SK-N-SH (cell line): ENCODE data around the gene PCDHGA1. TPM values are rescaled to one million over a fixed set of nuclear protein-coding genes. Genes with fewer than 3 reads are reported as not detected.
A peak's percentile ranks its signal among the peaks of the same experiment; 100 is the strongest.

Source experiments
- CTCF ChIP-seq: fragments of 200-600 bp; sonication (generic); IDR thresholded peaks from 2 replicates; pipeline ENCODE4 v1.6.1; 2017; ENCODE audit warnings: antibody characterized with exemption, mild to moderate bottlenecking, moderate library complexity
- ELF1 ChIP-seq: IDR thresholded peaks from 2 replicates; pipeline ENCODE4 v1.4.0; 2012
- EZH2phosphoT487 ChIP-seq: fragments of 200-600 bp; sonication (generic); IDR thresholded peaks from 2 replicates; pipeline ENCODE4 v1.6.1; 2017; ENCODE audit warnings: low read depth, mixed run types, mild to moderate bottlenecking, antibody characterized with exemption, moderate library complexity, borderline replicate concordance
- FOXJ3 ChIP-seq: sonication (generic); formaldehyde crosslinking; IDR thresholded peaks from 2 replicates; pipeline ENCODE4 v1.5.1; 2020; ENCODE audit warnings: mild to moderate bottlenecking, missing genetic modification reagents
- FOXM1 ChIP-seq: IDR thresholded peaks from 2 replicates; pipeline ENCODE4 v1.4.0; 2012; ENCODE audit warnings: low read depth, mild to moderate bottlenecking
- IRF3 ChIP-seq: fragments of 150-350 bp; IDR thresholded peaks from 2 replicates; pipeline ENCODE4 v1.6.1; 2016; ENCODE audit warnings: mild to moderate bottlenecking, low read depth, low read length
- JUND ChIP-seq: IDR thresholded peaks from 2 replicates; pipeline ENCODE4 v1.4.0; 2012
- NFIC ChIP-seq: IDR thresholded peaks from 2 replicates; pipeline ENCODE4 v1.4.0; 2012; ENCODE audit warnings: borderline replicate concordance
- NRF1 ChIP-seq: IDR thresholded peaks from 2 replicates; pipeline ENCODE4 v1.6.1; 2012; ENCODE audit warnings: low read depth, mild to moderate bottlenecking, low read length
- POLR2AphosphoS5 ChIP-seq: IDR thresholded peaks from 2 replicates; pipeline ENCODE4 v1.6.1; 2012; ENCODE audit warnings: low read depth, low read length
- RCOR1 ChIP-seq: fragments of 150-350 bp; IDR thresholded peaks from 2 replicates; pipeline ENCODE4 v1.6.1; 2017; ENCODE audit warnings: antibody characterized with exemption, low read length
- RFX5 ChIP-seq: IDR thresholded peaks from 2 replicates; pipeline ENCODE4 v1.6.1; 2012; ENCODE audit warnings: mild to moderate bottlenecking, improper control_type of control experiment, low read length
- SMC3 ChIP-seq: IDR thresholded peaks from 2 replicates; pipeline ENCODE4 v1.6.1; 2012; ENCODE audit warnings: low read depth, low read length, improper control_type of control experiment
- TAF1 ChIP-seq: IDR thresholded peaks from 2 replicates; pipeline ENCODE4 v1.6.1; 2012; ENCODE audit warnings: low read depth, mild to moderate bottlenecking, low read length, moderate library complexity, borderline replicate concordance
- TEAD4 ChIP-seq: IDR thresholded peaks from 2 replicates; pipeline ENCODE4 v1.4.0; 2012; ENCODE audit warnings: mild to moderate bottlenecking, borderline replicate concordance; ENCODE audit not compliant: insufficient read depth
- YY1 ChIP-seq: IDR thresholded peaks from 2 replicates; pipeline ENCODE4 v1.4.0; 2012; ENCODE audit warnings: low read depth, mild to moderate bottlenecking
- ZBTB33 ChIP-seq: IDR thresholded peaks from 2 replicates; pipeline ENCODE4 v1.4.0; 2012; ENCODE audit warnings: low read depth, borderline replicate concordance
- polyA plus RNA-seq, 3 experiments: library from polyadenylated mRNA; depleted of rRNA; stranded (reverse); fragments of >200 nt; gene quantifications; 2 replicates each; pipeline ENCODE4 v1.2.3, GENCODE V29; 2012
- TF ChIP-seq, protein P1 (sequence below): fragments of 150-350 bp; IDR thresholded peaks from 2 replicates; pipeline ENCODE4 v1.6.1; 2017; ENCODE audit warnings: antibody characterized with exemption, low read length, low read depth, borderline replicate concordance
- TF ChIP-seq, protein P2 (sequence below): IDR thresholded peaks from 2 replicates; pipeline ENCODE4 v1.6.1; 2012; ENCODE audit warnings: mild to moderate bottlenecking, low read depth, low read length, moderate library complexity
- TF ChIP-seq, protein P3 (sequence below): IDR thresholded peaks from 2 replicates; pipeline ENCODE4 v1.4.0; 2012; ENCODE audit warnings: low read depth

The PCDHGA1 gene
- polyA plus RNA-seq, 1 of the 3 experiments (the other 2 are of a cell fraction), result 1.2 TPM

DNA sequence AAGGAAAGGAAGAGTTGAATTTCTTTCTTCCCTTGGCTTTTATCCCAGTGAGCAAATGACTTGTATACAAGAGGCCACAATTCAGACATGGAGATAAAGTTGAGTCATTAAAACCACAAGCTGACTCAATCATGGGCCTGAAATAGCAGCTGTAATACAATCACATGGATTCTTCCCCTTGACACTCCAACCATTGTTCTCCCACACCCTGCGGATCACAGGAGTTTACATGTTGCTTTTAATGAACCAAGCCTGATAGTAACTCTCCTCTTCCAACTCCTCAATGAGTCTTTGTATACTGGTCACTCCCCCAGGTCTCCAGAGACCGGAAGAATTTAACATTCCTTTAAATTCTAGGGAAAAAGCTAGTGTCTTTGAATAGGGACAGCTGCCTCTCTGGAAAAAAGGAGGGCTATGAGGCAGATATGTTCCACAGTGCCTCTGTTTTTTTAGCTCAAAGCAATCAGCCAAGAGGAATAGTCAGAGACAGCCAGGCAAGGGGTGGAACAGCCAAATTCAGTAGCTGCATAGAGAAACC lies 191.0 kb downstream of the PCDHGA1 start (continued):
- TF ChIP-seq EZH2phosphoT487, result no peak
- no peak for TF ChIP-seq RCOR1
- TF ChIP-seq NFIC, result peak; percentile 95
- peak; percentile 58; the same call in 1 of the 2 replicates for TF ChIP-seq YY1
- no peak for TF ChIP-seq NRF1
- TF ChIP-seq, protein P1, sequence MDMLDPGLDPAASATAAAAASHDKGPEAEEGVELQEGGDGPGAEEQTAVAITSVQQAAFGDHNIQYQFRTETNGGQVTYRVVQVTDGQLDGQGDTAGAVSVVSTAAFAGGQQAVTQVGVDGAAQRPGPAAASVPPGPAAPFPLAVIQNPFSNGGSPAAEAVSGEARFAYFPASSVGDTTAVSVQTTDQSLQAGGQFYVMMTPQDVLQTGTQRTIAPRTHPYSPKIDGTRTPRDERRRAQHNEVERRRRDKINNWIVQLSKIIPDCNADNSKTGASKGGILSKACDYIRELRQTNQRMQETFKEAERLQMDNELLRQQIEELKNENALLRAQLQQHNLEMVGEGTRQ, result no peak
- TF ChIP-seq TAF1, result peak; percentile 39; the same call in 1 of the 2 replicates
- no peak for TF ChIP-seq IRF3
- no peak for TF ChIP-seq SMC3
- TF ChIP-seq, protein P2, sequence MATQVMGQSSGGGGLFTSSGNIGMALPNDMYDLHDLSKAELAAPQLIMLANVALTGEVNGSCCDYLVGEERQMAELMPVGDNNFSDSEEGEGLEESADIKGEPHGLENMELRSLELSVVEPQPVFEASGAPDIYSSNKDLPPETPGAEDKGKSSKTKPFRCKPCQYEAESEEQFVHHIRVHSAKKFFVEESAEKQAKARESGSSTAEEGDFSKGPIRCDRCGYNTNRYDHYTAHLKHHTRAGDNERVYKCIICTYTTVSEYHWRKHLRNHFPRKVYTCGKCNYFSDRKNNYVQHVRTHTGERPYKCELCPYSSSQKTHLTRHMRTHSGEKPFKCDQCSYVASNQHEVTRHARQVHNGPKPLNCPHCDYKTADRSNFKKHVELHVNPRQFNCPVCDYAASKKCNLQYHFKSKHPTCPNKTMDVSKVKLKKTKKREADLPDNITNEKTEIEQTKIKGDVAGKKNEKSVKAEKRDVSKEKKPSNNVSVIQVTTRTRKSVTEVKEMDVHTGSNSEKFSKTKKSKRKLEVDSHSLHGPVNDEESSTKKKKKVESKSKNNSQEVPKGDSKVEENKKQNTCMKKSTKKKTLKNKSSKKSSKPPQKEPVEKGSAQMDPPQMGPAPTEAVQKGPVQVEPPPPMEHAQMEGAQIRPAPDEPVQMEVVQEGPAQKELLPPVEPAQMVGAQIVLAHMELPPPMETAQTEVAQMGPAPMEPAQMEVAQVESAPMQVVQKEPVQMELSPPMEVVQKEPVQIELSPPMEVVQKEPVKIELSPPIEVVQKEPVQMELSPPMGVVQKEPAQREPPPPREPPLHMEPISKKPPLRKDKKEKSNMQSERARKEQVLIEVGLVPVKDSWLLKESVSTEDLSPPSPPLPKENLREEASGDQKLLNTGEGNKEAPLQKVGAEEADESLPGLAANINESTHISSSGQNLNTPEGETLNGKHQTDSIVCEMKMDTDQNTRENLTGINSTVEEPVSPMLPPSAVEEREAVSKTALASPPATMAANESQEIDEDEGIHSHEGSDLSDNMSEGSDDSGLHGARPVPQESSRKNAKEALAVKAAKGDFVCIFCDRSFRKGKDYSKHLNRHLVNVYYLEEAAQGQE, result no peak; the same call in 1 of the 2 replicates
- no peak for TF ChIP-seq ELF1
- TF ChIP-seq FOXJ3 (CRISPR knock-in tag), result no peak
- peak; percentile 87; the same call in 1 of the 2 replicates for TF ChIP-seq TEAD4
- TF ChIP-seq POLR2AphosphoS5, result peak; percentile 94
- peak; percentile 99 for TF ChIP-seq JUND
- no peak for TF ChIP-seq CTCF
- 0 out of 2 replicates have a peak, but pooled peaks have one; percentile 68 for TF ChIP-seq FOXM1
- TF ChIP-seq, protein P3, sequence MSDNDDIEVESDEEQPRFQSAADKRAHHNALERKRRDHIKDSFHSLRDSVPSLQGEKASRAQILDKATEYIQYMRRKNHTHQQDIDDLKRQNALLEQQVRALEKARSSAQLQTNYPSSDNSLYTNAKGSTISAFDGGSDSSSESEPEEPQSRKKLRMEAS, result peak; percentile 89
- no peak for TF ChIP-seq RFX5
- TF ChIP-seq ZBTB33, result peak; percentile 78
